Lung (tissue), 12 donors: ENCODE measurements around the gene DGKA. TPM values are rescaled to one million over a fixed set of nuclear protein-coding genes. Genes with fewer than 3 reads are reported as not detected.
A peak's percentile ranks its signal among the peaks of the same experiment; 100 is the strongest.
"Not testable (repeated sequence)": the region's sequence is repeated elsewhere in the genome, so short reads cannot be mapped to it uniquely, and the experiment has no call there.

Experiments used
- ATAC-seq: fragments of 200-7000 bp; cut with Tn5 transposase; one replicate; pipeline ENCODE4 v1.9.1; 2020; ENCODE audit warnings: moderate number of reproducible peaks; ENCODE audit not compliant: insufficient read depth, low FRiP score
- DNase-seq, 3 donors: peaks; one replicate each; pipeline ENCODE4 v3.0.0-alpha.2; 2013 to 2017
- H3K27ac ChIP-seq, 2 donors: one replicate each; pipeline ENCODE4 v1.5.1; 2013; ENCODE audit warnings: mild to moderate bottlenecking in 2 of 2, moderate library complexity in 2 of 2, control low read depth in 1 of 2, inconsistent platforms in 1 of 2, low read depth in 1 of 2, low read length in 1 of 2
- H3K27me3 ChIP-seq, 3 donors: one replicate each; pipeline ENCODE4 v1.5.1; 2013; ENCODE audit warnings: low read length in 2 of 3; ENCODE audit not compliant: control insufficient read depth in 3 of 3, insufficient read depth in 3 of 3
- H3K36me3 ChIP-seq, 4 donors: one replicate each; pipeline ENCODE4 v1.5.1; 2013; ENCODE audit warnings: low read length in 4 of 4, mild to moderate bottlenecking in 1 of 4, moderate library complexity in 1 of 4; ENCODE audit not compliant: control insufficient read depth in 4 of 4, insufficient read depth in 4 of 4
- H3K4me1 ChIP-seq, 5 donors: one replicate each; pipeline ENCODE4 v1.5.1; 2013; ENCODE audit warnings: low read length in 5 of 5, mild to moderate bottlenecking in 2 of 5, moderate library complexity in 1 of 5; ENCODE audit not compliant: control insufficient read depth in 5 of 5, insufficient read depth in 5 of 5
- H3K4me3 ChIP-seq: one replicate; pipeline ENCODE4 v1.5.1; 2013; ENCODE audit warnings: mild to moderate bottlenecking, control low read depth, moderate library complexity
- H3K9ac ChIP-seq, 2 donors: one replicate each; pipeline ENCODE4 v1.5.1; 2013; ENCODE audit warnings: low read length in 2 of 2, control low read depth in 1 of 2; ENCODE audit not compliant: insufficient read depth in 1 of 2
- H3K9me3 ChIP-seq, 4 donors: one replicate each; pipeline ENCODE4 v1.5.1; 2013; ENCODE audit warnings: low read length in 3 of 4, mild to moderate bottlenecking in 1 of 4, moderate library complexity in 1 of 4; ENCODE audit not compliant: control insufficient read depth in 4 of 4, insufficient read depth in 3 of 4
- CTCF ChIP-seq: IDR thresholded peaks from 2 replicates; pipeline ENCODE4 v1.5.1; 2012; ENCODE audit warnings: mild to moderate bottlenecking; ENCODE audit errors: control extremely low read depth, extremely low read depth
- WGBS, 2 donors: extraction: QIAGEN DNeasy Blood & Tissue Kit; methylation state at CpG; one replicate each; pipeline ENCODE4 v1.1.7; 2013; 5-methylcytosine and 5-hydroxymethylcytosine counted together
- polyA plus RNA-seq, 2 donors: library from polyadenylated mRNA; stranded (reverse); fragments of 200-250 nt; gene quantifications; one replicate each; pipeline ENCODE4 v1.2.1, GENCODE V29; 2013
- total RNA-seq, 2 donors: library from RNA; depleted of rRNA in 1 of 2; stranded (reverse); fragments of >200 nt in 1 of 2; gene quantifications; one replicate each; pipeline ENCODE4 v1.2.1, GENCODE V29; 2014 to 2021
- donor health status: control.
- donor health status: control.
- donor health status: Bipolar disorder and iron deficiency.
- donor health status: healthy.
- donor health status: DM: yes; HTN: yes; CAD: no.

The DGKA gene
- total and polyA plus RNA-seq, 4 donors = 19.3 to 41.1 (median 30.8) TPM

DNA sequence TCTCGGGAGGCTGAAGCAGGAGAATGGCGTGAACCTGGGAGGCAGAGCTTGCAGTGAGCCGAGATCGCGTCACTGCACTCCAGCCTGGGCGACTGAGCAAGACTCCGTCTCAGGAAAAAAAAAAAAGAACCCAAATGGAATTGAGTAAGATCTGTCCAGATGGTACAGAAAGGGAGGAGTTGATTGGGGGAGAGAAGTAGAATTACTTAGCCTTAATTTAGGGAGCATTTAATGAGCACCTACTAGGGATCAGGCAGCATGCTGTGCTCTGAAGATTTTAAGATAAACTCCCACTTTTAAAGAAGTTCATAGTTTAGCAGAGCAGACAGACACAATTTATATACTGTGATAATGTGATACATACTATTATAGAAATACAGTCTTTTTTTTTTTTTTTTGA, 47.4 kb downstream of the DGKA start:
- Histone ChIP-seq H3K9me3 (no peaks in the 10 kb centered on the region), H3K27me3 (no peaks in the 10 kb centered on the region), H3K9ac (no peak overlapping the region), H3K4me1 (peaks cover 0 to 21% (median 10%) of the 10 kb centered on the region in 5 donors), H3K27ac (no peak overlapping the region), H3K36me3 (peaks cover 2 to 21% (median 9%) of the 10 kb centered on the region in 4 donors), H3K4me3 (no peak overlapping the region)
- ATAC-seq = no peak
- 45 to 85% methylated on average over 7 of the region's 7 CpGs for WGBS, 2 donors
- TF ChIP-seq CTCF = no peak
- DNase-seq = no peak

GRCh38 chr12:55979069-55979468, 48.1 kb downstream of the DGKA start:
- no peaks in the 10 kb centered on the region for H3K27me3 ChIP-seq
- WGBS, 2 donors = 61 to 67% methylated on average over 3 of the region's 3 CpGs
- ATAC-seq (no peak), DNase-seq (no peak)
- no peaks in the 10 kb centered on the region for H3K9me3 ChIP-seq
- H3K36me3 ChIP-seq = peaks cover 2 to 21% (median 8%) of the 10 kb centered on the region in 4 donors
- H3K9ac ChIP-seq = no peak overlapping the region
- peaks cover 0 to 21% (median 10%) of the 10 kb centered on the region in 5 donors for H3K4me1 ChIP-seq
- no peak overlapping the region for H3K4me3 ChIP-seq
- no peak for TF ChIP-seq CTCF
- H3K27ac ChIP-seq = no peak overlapping the region

- DNase-seq, H3K9ac ChIP-seq, H3K4me3 ChIP-seq, H3K4me1 ChIP-seq, H3K27me3 ChIP-seq, H3K9me3 ChIP-seq, H3K27ac ChIP-seq: not testable (repeated sequence)
- 70 to 72% methylated on average over 5 of the region's 5 CpGs for WGBS, 2 donors
- H3K36me3 ChIP-seq = peaks cover 10 to 28% (median 12%) of the 10 kb centered on the region in 4 donors
- peak; percentile 36 for ATAC-seq
Measured at GRCh38 chr12:55981882-55982281, 50.9 kb downstream of the DGKA start.

DNA sequence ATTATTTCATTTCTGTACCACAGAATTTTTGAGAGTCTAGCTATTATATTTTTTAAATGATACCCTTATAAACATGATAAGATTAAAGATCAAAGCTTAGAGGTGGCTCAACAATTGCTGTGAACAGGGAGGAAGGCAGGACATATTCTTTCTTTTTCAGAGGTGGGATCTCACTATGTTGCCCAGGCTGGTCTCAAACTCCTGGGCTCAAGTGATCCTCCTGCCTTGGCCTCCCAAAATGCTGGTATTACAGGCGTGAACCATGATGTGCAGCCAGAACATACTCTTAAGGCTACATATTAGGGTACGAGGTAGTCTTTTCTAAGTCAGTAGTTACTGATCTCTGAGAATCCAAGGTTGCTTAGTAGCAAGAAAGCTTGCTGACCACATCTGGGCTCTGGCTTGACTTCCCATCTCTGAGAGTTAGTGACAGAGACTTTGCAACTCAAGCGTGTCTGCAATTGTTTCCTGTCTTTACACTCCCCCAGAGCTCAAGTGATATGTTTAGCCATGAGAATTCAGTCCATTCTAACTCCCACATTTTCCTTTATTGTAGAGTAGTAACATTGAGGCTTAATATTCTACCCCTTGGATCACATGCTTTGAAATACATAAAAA, 51.5 kb downstream of the DGKA start:
- no peaks in the 10 kb centered on the region for H3K27me3 ChIP-seq
- peaks cover 0 to 4% (median 0%) of the 10 kb centered on the region in 5 donors for H3K4me1 ChIP-seq
- H3K9ac ChIP-seq = no peak overlapping the region
- TF ChIP-seq CTCF = no peak
- H3K36me3 ChIP-seq = peaks cover 13 to 28% (median 14%) of the 10 kb centered on the region in 4 donors
- ATAC-seq (no peak), DNase-seq (no peak)
- no peak overlapping the region for H3K27ac ChIP-seq
- WGBS, 2 donors = 43 to 66% methylated on average over 3 of the region's 3 CpGs
- H3K4me3 ChIP-seq = no peak overlapping the region
- H3K9me3 ChIP-seq = no peaks in the 10 kb centered on the region
